HFF-Myc (cell line): ENCODE measurements around the gene SEMA3C.

Experiments used
- DNase-seq: peaks from one replicate; pipeline ENCODE4 v3.0.0-alpha.2; 2011; ENCODE audit warnings: low read depth; ENCODE audit errors: extremely low read depth
- H3K4me3 ChIP-seq: replicated peaks from 2 replicates; pipeline ENCODE4 v1.5.1; 2011; ENCODE audit warnings: low read depth, mild to moderate bottlenecking, control low read depth, low read length
- CTCF ChIP-seq: IDR thresholded peaks from 2 replicates; pipeline ENCODE4 v1.5.1; 2012; ENCODE audit warnings: mild to moderate bottlenecking, low read depth, low read length, control low read depth; ENCODE audit errors: missing control alignments

Gene SEMA3C

DNA sequence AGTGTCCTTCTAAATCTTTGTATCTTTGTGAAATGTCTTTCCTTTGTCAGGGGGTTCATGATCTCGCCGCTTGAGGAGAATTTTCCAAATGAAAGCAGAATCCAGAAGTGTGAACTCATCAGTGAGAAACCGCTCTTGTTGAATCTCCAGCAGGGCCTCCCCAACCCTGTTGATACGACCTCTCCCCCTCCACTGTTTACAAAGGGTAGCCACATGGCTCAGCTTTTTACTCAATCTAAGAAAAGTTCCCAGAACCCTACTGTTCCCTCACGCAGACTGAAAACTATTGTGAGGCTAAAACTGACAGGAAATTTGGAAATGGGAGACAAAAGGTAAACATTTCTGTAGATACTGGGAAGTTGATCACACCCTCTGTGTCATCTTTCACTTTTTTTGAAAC, 73.9 kb downstream of the SEMA3C start:
- TF ChIP-seq CTCF, result no peak
- no peak for DNase-seq
- no peak overlapping the region for H3K4me3 ChIP-seq

DNA sequence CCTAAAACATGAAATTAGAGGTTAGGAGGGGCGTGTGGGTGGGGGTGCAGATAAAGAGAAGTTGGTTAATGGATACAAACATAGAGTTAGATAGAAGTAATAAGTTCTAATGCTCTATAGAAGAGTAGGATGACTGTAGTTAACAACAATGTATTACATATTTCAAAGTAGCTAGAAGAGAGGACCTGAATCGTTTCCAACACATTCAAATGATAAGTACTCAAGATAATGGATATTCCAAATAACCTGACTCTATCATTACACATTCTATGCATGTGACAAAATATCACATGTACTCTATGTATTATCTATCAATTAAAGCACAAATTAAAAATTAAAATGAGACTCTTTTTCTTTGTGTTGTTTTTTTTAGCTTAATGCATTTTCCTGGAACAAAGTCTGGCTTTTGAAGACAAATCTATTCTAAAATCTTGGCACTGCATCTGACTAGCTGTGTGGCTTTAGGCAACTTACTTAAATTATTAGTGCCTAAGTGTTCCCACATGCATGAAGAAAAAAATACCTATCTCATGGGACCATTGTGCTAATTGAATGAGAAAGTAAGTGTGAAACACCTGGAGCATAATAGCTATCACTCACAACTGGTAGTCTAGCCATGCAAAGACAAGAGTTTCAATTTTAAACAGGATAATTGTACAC, 75.7 kb downstream of the SEMA3C start:
- TF ChIP-seq CTCF, result no peak
- no peak overlapping the region for H3K4me3 ChIP-seq
- no peak for DNase-seq

- no peak for TF ChIP-seq CTCF
- H3K4me3 ChIP-seq, result no peak overlapping the region
- DNase-seq, result no peak
Observed at GRCh38 chr7:80842022-80842790, 76.6 kb downstream of the SEMA3C start.

DNA sequence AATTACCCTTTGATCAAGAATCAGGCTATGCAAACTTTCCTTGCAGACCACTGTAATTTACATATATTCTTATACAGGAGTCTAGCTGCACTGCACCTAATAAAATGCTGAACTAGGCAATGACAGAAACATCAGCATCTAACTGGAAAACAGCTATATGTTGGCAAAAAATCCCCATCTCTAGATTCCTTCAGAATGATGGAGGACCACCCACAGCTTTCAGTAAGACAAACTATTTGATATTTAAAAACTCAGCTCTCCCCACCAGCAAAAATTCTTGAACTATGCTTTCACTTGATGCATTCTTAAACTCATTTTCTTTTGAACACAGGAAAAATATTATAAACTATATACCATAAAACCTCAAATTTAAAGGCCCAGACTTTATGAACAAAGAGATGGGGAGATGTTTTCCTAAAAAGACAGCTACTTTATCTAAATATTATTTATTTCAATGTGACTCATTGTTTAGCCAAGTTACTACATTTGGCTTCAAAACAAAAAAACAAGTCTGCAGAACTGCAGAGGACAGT, 77.4 kb downstream of the SEMA3C start:
- H3K4me3 ChIP-seq, result no peak overlapping the region
- no peak for DNase-seq
- no peak for TF ChIP-seq CTCF

DNA sequence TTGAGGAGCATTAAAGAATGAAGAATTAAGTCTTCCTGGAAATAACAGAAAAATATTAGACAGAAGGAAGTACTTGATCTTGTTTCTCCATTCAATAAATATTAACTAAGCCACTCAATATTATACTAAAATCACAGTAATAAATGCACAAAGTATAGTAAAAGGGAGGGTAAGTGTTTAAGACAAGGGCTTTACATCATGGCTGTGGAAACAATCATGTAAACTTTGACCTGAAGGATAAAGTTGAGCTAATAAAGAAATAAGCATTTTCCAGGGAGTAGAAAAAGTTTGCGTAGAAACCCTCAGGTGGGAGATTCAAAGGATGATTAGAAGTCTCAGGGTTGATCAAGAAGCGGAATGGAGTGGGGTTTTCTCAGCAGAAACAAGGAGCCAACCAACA, 78.2 kb downstream of the SEMA3C start:
- no peak overlapping the region for H3K4me3 ChIP-seq
- TF ChIP-seq CTCF, result no peak
- no peak for DNase-seq

GRCh38 chr7:80839855-80840254, 79.0 kb downstream of the SEMA3C start:
- no peak for DNase-seq
- TF ChIP-seq CTCF, result no peak

DNA sequence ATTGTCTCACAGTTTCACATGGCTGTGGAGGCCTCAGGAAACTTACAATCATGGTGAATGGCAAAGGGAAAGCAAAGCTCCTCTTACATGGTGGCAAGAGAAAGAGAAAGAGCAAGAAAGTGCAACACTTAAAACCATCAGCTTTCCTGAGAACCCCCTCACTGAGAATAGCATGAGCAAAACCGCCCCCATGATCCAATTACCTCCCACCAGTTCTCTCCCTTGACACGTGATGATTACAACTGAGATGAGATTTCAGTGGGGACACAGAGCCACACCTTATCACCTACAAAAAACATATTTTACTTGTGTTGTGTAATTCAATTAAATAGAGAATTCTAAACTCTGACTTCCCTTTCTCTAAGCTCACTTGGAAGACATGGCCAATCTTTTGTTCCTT, 80.2 kb downstream of the SEMA3C start:
- no peak for DNase-seq
- TF ChIP-seq CTCF, result no peak
- no peak overlapping the region for H3K4me3 ChIP-seq

More at GRCh38 chr7:80839855-80840254, 79.0 kb downstream of the SEMA3C start:
- no peak overlapping the region for H3K4me3 ChIP-seq
